ENCODE data around the gene MAPK11. TPM values are rescaled to one million over a fixed set of nuclear protein-coding genes. Genes with fewer than 3 reads are reported as not detected.

The MAPK11 gene
- total and polyA plus RNA-seq, 9 of the 15 experiments (the other 6 are each of a cell fraction or from before 2014, with no cell fraction given): 0.06 to 14.6 (median 5.3) TPM

DNA sequence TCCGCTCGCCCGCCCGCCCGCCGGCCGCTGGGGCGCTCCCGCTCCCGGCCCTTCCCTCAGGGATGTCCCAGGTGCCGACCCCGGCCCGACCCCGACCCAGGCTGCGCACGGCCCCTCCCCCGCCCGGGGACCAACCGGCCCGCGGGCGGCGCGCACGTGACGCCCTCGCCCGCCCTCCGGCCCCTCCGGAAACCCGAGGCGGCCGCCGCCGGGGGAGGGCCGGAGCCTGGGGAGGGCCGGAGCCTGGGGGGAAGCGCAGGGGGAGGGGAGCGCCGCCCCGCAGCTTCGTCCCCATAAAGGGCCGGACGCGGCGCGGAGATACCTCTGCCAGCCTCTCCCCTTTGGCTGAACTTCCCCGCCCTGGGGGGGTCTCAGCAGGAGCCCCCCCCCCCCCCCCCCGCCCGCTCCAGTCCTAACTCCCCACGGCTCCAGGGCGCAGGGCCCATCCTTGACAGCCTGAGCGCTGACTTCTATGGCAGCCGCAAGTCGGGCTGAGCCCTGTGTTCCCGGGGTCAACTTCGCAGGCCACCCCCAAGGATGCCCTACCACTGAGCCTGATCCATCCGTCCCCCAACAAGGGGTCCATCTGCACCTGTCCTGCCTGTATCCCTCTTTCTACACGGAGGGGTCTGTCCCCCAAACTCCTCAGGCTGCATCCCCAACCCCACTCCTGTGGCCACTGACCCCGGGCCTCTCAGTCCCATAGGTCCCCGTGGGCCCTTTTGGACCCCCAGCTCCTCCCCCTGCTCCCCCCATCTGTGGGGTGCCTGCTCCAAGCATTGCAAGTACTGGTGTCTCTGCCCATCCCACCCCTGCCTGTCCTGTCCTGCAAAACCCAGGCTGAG is 8.3 kb downstream of the MAPK11 start, which contains the start of gene MAPK12 (continued):
- TF ChIP-seq BHLHE40 (IDR thresholded peaks at IDR 0.05; ENCODE audit: low read length): peak; percentile 66
- TF ChIP-seq CTBP1 (IDR thresholded peaks at IDR 0.05; ENCODE audit: borderline replicate concordance): no peak
- TF ChIP-seq CAMTA2 (CRISPR knock-in tag; conservative IDR thresholded peaks at IDR 0.05): no peak
- TF ChIP-seq SMARCC2 (IDR thresholded peaks at IDR 0.05; ENCODE audit: low read depth): no peak
- TF ChIP-seq NR2C2 (CRISPR knock-in tag; IDR thresholded peaks at IDR 0.05): no peak
- peak; percentile 45; the same call in 1 of the 2 replicates for TF ChIP-seq NR2C2 (tag; IDR thresholded peaks at IDR 0.05)
- TF ChIP-seq CXXC5 (CRISPR knock-in tag; IDR thresholded peaks at IDR 0.05): peak; percentile 64
- TF ChIP-seq, protein P1, sequence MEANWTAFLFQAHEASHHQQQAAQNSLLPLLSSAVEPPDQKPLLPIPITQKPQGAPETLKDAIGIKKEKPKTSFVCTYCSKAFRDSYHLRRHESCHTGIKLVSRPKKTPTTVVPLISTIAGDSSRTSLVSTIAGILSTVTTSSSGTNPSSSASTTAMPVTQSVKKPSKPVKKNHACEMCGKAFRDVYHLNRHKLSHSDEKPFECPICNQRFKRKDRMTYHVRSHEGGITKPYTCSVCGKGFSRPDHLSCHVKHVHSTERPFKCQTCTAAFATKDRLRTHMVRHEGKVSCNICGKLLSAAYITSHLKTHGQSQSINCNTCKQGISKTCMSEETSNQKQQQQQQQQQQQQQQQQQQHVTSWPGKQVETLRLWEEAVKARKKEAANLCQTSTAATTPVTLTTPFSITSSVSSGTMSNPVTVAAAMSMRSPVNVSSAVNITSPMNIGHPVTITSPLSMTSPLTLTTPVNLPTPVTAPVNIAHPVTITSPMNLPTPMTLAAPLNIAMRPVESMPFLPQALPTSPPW (CRISPR knock-in tag; IDR thresholded peaks at IDR 0.05): peak; percentile 77
- peak; percentile 15; the same call in 1 of the 2 replicates for TF ChIP-seq RBFOX2 (IDR thresholded peaks at IDR 0.05; ENCODE audit: low read depth, low read length)
- peak; percentile 22 for TF ChIP-seq CCNT2 (IDR thresholded peaks at IDR 0.05; ENCODE audit: borderline replicate concordance, extremely low read depth, insufficient read length, low read depth, low read length)
- TF ChIP-seq, protein P2, sequence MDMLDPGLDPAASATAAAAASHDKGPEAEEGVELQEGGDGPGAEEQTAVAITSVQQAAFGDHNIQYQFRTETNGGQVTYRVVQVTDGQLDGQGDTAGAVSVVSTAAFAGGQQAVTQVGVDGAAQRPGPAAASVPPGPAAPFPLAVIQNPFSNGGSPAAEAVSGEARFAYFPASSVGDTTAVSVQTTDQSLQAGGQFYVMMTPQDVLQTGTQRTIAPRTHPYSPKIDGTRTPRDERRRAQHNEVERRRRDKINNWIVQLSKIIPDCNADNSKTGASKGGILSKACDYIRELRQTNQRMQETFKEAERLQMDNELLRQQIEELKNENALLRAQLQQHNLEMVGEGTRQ (CRISPR knock-in tag; IDR thresholded peaks at IDR 0.05): peak; percentile 66
- 0 out of 2 replicates have a peak, but pooled peaks have one; percentile 64 for TF ChIP-seq ZNF444 (CRISPR knock-in tag; IDR thresholded peaks at IDR 0.05)

Measured in K562 (cell line).